Neural cell (in vitro differentiated cells): ENCODE results near the gene TSPAN7. TPM values are rescaled to one million over a fixed set of nuclear protein-coding genes. Genes with fewer than 3 reads are reported as not detected.

ENCODE experiments used
- H2AFZ ChIP-seq: fragments of 200-600, 300-800 bp; sonication (generic), shearing (Covaris generic); 2 replicates; pipeline ENCODE4 v1.6.0; 2014; ENCODE audit warnings: low read depth, mild to moderate bottlenecking, antibody characterized with exemption, low read length, moderate library complexity
- H3F3A ChIP-seq: fragments of 200-600 bp; shearing (Covaris generic); 2 replicates; pipeline ENCODE4 v1.6.1; 2016; ENCODE audit warnings: mild to moderate bottlenecking, moderate library complexity, mixed read lengths, antibody characterized with exemption, low read length; ENCODE audit not compliant: insufficient read depth, poor library complexity, severe bottlenecking
- H3K27ac ChIP-seq: fragments of 200-600, 300-800 bp; sonication (generic), shearing (Covaris generic); 2 replicates; pipeline ENCODE4 v1.5.1; 2014; ENCODE audit warnings: mild to moderate bottlenecking, low read length, moderate library complexity
- H3K27me3 ChIP-seq: fragments of 300-800, 200-600 bp; sonication (generic), shearing (Covaris generic); 2 replicates; pipeline ENCODE4 v1.6.0; 2014; ENCODE audit warnings: mild to moderate bottlenecking, low read depth, low read length, moderate library complexity; ENCODE audit not compliant: insufficient read depth
- H3K36me3 ChIP-seq: fragments of 300-800, 200-600 bp; sonication (generic), shearing (Covaris generic); 2 replicates; pipeline ENCODE4 v1.5.1; 2014; ENCODE audit warnings: mild to moderate bottlenecking, antibody characterized with exemption, low read length, moderate library complexity; ENCODE audit not compliant: insufficient read depth
- H3K4me2 ChIP-seq: fragments of 300-800, 200-600 bp; sonication (generic), shearing (Covaris generic); 2 replicates; pipeline ENCODE4 v1.6.0; 2014; ENCODE audit warnings: mild to moderate bottlenecking, low read length
- H3K4me3 ChIP-seq: fragments of 300-800, 200-600 bp; sonication (generic), shearing (Covaris generic); 2 replicates; pipeline ENCODE4 v1.5.1; 2014; ENCODE audit warnings: mild to moderate bottlenecking, low read length, moderate library complexity
- H3K79me2 ChIP-seq: fragments of 200-600 bp; shearing (Covaris generic); replicated peaks from 2 replicates; pipeline ENCODE4 v1.6.0; 2014; ENCODE audit warnings: mild to moderate bottlenecking, low read length, moderate library complexity; ENCODE audit not compliant: insufficient read depth
- H3K9ac ChIP-seq: fragments of 300-800, 200-600 bp; sonication (generic), shearing (Covaris generic); 2 replicates; pipeline ENCODE4 v1.6.1; 2016; ENCODE audit warnings: mild to moderate bottlenecking, low read length, mixed read lengths
- H3K9me2 ChIP-seq: fragments of 200-600 bp; shearing (Covaris generic); 2 replicates; pipeline ENCODE4 v1.6.1; 2016; ENCODE audit warnings: mild to moderate bottlenecking, low read length, mixed read lengths; ENCODE audit not compliant: insufficient read depth
- H3K9me3 ChIP-seq: fragments of 200-600, 300-800 bp; sonication (generic), shearing (Covaris generic); 2 replicates; pipeline ENCODE4 v1.6.1; 2016; ENCODE audit warnings: mild to moderate bottlenecking, mixed run types, low read length, moderate library complexity, mixed read lengths
- H4K20me1 ChIP-seq: fragments of 200-600 bp; shearing (Covaris generic); 2 replicates; pipeline ENCODE4 v1.6.1; 2016; ENCODE audit warnings: mild to moderate bottlenecking, mixed run types; ENCODE audit not compliant: insufficient read depth
- CTCF ChIP-seq: fragments of 450-650 bp; IDR thresholded peaks from 2 replicates; pipeline ENCODE4 v1.5.1; 2014; ENCODE audit warnings: antibody characterized with exemption, mild to moderate bottlenecking, moderate library complexity; ENCODE audit not compliant: poor library complexity, severe bottlenecking
- EP300 ChIP-seq: fragments of 450-650 bp; conservative IDR thresholded peaks from 2 replicates; pipeline ENCODE4 v1.6.1; 2014; ENCODE audit warnings: antibody characterized with exemption, mild to moderate bottlenecking, moderate library complexity; ENCODE audit not compliant: poor library complexity, severe bottlenecking
- EZH2 ChIP-seq: fragments of 200-600, 300-800 bp; shearing (Covaris generic), sonication (generic); IDR thresholded peaks from 2 replicates; pipeline ENCODE4 v1.6.1; 2014; ENCODE audit warnings: antibody characterized with exemption, low read length, borderline replicate concordance, mild to moderate bottlenecking; ENCODE audit not compliant: insufficient read depth, poor library complexity, severe bottlenecking
- MXI1 ChIP-seq: fragments of 450-650 bp; conservative IDR thresholded peaks from 2 replicates; pipeline ENCODE4 v1.6.1; 2014; ENCODE audit warnings: antibody characterized with exemption, mild to moderate bottlenecking; ENCODE audit not compliant: poor library complexity, severe bottlenecking
- POLR2AphosphoS5 ChIP-seq: IDR thresholded peaks from 2 replicates; pipeline ENCODE4 v1.6.1; 2012
- RAD21 ChIP-seq: fragments of 450-650 bp; conservative IDR thresholded peaks from 2 replicates; pipeline ENCODE4 v1.6.1; 2014; ENCODE audit warnings: antibody characterized with exemption, mild to moderate bottlenecking, moderate library complexity
- SMC3 ChIP-seq: fragments of 450-650 bp; conservative IDR thresholded peaks from 2 replicates; pipeline ENCODE4 v1.6.1; 2014; ENCODE audit warnings: antibody characterized with exemption, mild to moderate bottlenecking, moderate library complexity; ENCODE audit not compliant: poor library complexity
- TAF1 ChIP-seq: IDR thresholded peaks from 2 replicates; pipeline ENCODE4 v1.6.1; 2012; ENCODE audit warnings: low read depth
- polyA plus RNA-seq: library from polyadenylated mRNA; depleted of rRNA; stranded (reverse); fragments of >200 nt; gene quantifications from 2 replicates; pipeline ENCODE4 v1.2.3, GENCODE V29; 2014
- TF ChIP-seq, protein P1 (sequence below): IDR thresholded peaks from 2 replicates; pipeline ENCODE4 v1.6.1; 2012; ENCODE audit warnings: borderline replicate concordance

Gene TSPAN7
- polyA plus RNA-seq, 1 donor from 2014 or later = 184 TPM

DNA sequence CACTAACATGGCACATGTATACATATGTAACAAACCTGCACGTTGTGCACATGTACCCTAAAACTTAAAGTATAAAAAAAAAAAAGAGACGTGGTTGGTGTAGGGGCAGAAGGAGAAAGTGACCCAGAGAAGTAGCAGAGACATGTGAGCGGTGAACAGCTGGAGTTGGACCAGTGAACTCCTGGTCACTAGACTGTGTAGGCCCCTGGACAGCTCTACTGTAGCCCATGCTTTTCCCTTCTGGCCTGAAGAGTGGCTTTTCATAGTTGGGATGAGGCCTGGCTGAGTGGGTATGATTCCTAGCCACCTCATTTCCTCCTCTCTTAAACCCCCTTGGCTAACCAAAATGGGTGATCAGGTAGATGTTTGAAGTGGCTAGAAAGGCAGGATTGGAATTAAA, 16.4 kb downstream of the TSPAN7 start:
- Histone ChIP-seq H3K79me2 (no peaks in the 10 kb centered on the region), H3K4me3 (no peak overlapping the region), H3K9ac (no peak overlapping the region), H3K9me3 (no peaks in the 10 kb centered on the region), H2AFZ (no peak overlapping the region), H3K27ac (no peak overlapping the region), H3K4me2 (no peak overlapping the region), H3F3A (no peaks in the 10 kb centered on the region), H3K27me3 (no peaks in the 10 kb centered on the region), H3K36me3 (no peaks in the 10 kb centered on the region), H4K20me1 (no peaks in the 10 kb centered on the region), H3K9me2 (no peaks in the 10 kb centered on the region)
- TF ChIP-seq, protein P1, sequence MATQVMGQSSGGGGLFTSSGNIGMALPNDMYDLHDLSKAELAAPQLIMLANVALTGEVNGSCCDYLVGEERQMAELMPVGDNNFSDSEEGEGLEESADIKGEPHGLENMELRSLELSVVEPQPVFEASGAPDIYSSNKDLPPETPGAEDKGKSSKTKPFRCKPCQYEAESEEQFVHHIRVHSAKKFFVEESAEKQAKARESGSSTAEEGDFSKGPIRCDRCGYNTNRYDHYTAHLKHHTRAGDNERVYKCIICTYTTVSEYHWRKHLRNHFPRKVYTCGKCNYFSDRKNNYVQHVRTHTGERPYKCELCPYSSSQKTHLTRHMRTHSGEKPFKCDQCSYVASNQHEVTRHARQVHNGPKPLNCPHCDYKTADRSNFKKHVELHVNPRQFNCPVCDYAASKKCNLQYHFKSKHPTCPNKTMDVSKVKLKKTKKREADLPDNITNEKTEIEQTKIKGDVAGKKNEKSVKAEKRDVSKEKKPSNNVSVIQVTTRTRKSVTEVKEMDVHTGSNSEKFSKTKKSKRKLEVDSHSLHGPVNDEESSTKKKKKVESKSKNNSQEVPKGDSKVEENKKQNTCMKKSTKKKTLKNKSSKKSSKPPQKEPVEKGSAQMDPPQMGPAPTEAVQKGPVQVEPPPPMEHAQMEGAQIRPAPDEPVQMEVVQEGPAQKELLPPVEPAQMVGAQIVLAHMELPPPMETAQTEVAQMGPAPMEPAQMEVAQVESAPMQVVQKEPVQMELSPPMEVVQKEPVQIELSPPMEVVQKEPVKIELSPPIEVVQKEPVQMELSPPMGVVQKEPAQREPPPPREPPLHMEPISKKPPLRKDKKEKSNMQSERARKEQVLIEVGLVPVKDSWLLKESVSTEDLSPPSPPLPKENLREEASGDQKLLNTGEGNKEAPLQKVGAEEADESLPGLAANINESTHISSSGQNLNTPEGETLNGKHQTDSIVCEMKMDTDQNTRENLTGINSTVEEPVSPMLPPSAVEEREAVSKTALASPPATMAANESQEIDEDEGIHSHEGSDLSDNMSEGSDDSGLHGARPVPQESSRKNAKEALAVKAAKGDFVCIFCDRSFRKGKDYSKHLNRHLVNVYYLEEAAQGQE = no peak
- TF ChIP-seq EZH2 = no peak

DNA sequence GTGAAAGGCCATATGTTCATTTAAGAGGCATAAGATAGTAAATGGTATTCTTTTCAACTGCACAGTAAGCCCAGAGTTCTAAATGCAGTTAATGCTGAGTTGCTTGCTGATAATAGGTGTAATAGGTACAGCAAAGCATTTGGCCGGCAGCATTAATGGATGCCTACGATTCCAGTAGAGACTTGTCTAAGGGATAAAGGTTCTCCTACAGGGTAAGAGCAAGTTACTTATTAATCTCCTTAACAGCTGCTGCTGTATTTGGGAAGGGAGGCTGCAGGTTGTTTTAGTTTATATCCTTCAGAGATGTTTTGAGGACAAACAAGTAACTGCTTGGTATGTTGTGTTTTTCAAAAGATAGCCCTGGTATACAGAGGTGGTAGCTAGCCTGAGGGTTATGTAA, 16.8 kb downstream of the TSPAN7 start:
- H3K4me3 ChIP-seq = no peak overlapping the region
- no peaks in the 10 kb centered on the region for H3K9me2 ChIP-seq
- no peak overlapping the region for H3K27ac ChIP-seq
- H4K20me1 ChIP-seq = no peaks in the 10 kb centered on the region
- H3K4me2 ChIP-seq = no peak overlapping the region
- H3K9ac ChIP-seq = no peak overlapping the region
- no peaks in the 10 kb centered on the region for H3F3A ChIP-seq
- H3K9me3 ChIP-seq = no peaks in the 10 kb centered on the region
- no peak overlapping the region for H2AFZ ChIP-seq
- H3K27me3 ChIP-seq = no peaks in the 10 kb centered on the region
- no peaks in the 10 kb centered on the region for H3K36me3 ChIP-seq
- no peaks in the 10 kb centered on the region for H3K79me2 ChIP-seq
- TF ChIP-seq RAD21 = no peak
- TF ChIP-seq TAF1 = no peak
- no peak for TF ChIP-seq CTCF

- Histone ChIP-seq H3K27ac (peak overlapping the region; percentile 72), H3K4me3 (no peak overlapping the region), H2AFZ (no peak overlapping the region), H4K20me1 (no peaks in the 10 kb centered on the region), H3K9me3 (no peaks in the 10 kb centered on the region), H3K27me3 (no peaks in the 10 kb centered on the region), H3F3A (no peaks in the 10 kb centered on the region), H3K79me2 (no peaks in the 10 kb centered on the region), H3K9ac (no peak overlapping the region), H3K4me2 (no peak overlapping the region), H3K9me2 (no peaks in the 10 kb centered on the region), H3K36me3 (no peaks in the 10 kb centered on the region)
- TF ChIP-seq CTCF = no peak
- TF ChIP-seq MXI1 = no peak
- peak; percentile 33 for TF ChIP-seq POLR2AphosphoS5
- TF ChIP-seq TAF1 = no peak
- no peak for TF ChIP-seq EZH2
- TF ChIP-seq EP300 = peak; percentile 67
- no peak for TF ChIP-seq SMC3
- TF ChIP-seq RAD21 = no peak
- TF ChIP-seq, protein P1 = no peak
Measured at GRCh38 chrX:38583181-38583580, 21.8 kb downstream of the TSPAN7 start.
